Suppressor macrophage treated with lipopolysaccharide for 1 hour (primary cell): ENCODE measurements around the gene GPR107.

Experiments used
- DNase-seq, 3 donors: peaks; one replicate each; pipeline ENCODE4 v3.0.0-alpha.2; 2020 to 2022

GPR107 gene

GRCh38 chr9:130165579-130165978, 111.9 kb downstream of the GPR107 start:
- DNase-seq, result no peak

GRCh38 chr9:130166399-130166798, 112.7 kb downstream of the GPR107 start:
- DNase-seq, result no peak

- peak in 1 of 3 donors; percentile 25 for DNase-seq
Observed at GRCh38 chr9:130167927-130168326, 114.2 kb downstream of the GPR107 start.

GRCh38 chr9:130171226-130172148, 117.8 kb downstream of the GPR107 start:
- no peak for DNase-seq

- DNase-seq, result peak; percentile 70 to 91 (median 81)
Observed at GRCh38 chr9:130172161-130172857, 118.6 kb downstream of the GPR107 start, which contains the start of gene NCS1. NCS1 (plus strand) TSS chr9:130172404; CDS start chr9:130172664, 260 bp downstream.

- peak; percentile 77 to 87 (median 80) for DNase-seq
Observed at GRCh38 chr9:130172858-130173665, 119.4 kb downstream of the GPR107 start.

- peak in 1 of 3 donors; percentile 28 for DNase-seq
Observed at GRCh38 chr9:130173666-130173983, 119.9 kb downstream of the GPR107 start.

- no peak for DNase-seq
Observed at GRCh38 chr9:130174025-130174424, 120.3 kb downstream of the GPR107 start.

- DNase-seq, result no peak
Observed at GRCh38 chr9:130174920-130175321, 121.2 kb downstream of the GPR107 start.

- no peak for DNase-seq
Observed at GRCh38 chr9:130175355-130175754, 121.6 kb downstream of the GPR107 start.

GRCh38 chr9:130176760-130177159, 123.1 kb downstream of the GPR107 start:
- DNase-seq, result no peak

GRCh38 chr9:130177898-130178805, 124.4 kb downstream of the GPR107 start:
- no peak for DNase-seq

- no peak for DNase-seq
Observed at GRCh38 chr9:130179331-130179907, 125.7 kb downstream of the GPR107 start.

GRCh38 chr9:130180516-130180915, 126.8 kb downstream of the GPR107 start:
- no peak for DNase-seq

GRCh38 chr9:130181678-130182380, 128.1 kb downstream of the GPR107 start:
- DNase-seq, result no peak

GRCh38 chr9:130182381-130182909, 128.7 kb downstream of the GPR107 start:
- DNase-seq, result no peak

GRCh38 chr9:130183133-130183762, 129.5 kb downstream of the GPR107 start:
- no peak for DNase-seq

GRCh38 chr9:130185017-130185416, 131.3 kb downstream of the GPR107 start:
- no peak for DNase-seq

- no peak for DNase-seq
Observed at GRCh38 chr9:130185490-130186031, 131.9 kb downstream of the GPR107 start.

- DNase-seq, result no peak
Observed at GRCh38 chr9:130186051-130186450, 132.3 kb downstream of the GPR107 start.
